NT2/D1 (cell line): ENCODE measurements around the gene PHGDH.

Experiments
- SUZ12 ChIP-seq: IDR thresholded peaks from 2 replicates; pipeline ENCODE4 v1.6.1; 2011; ENCODE audit not compliant: insufficient read length, insufficient read depth; ENCODE audit errors: extremely low read depth
- YY1 ChIP-seq: IDR thresholded peaks from 2 replicates; pipeline ENCODE4 v1.6.1; 2011; ENCODE audit not compliant: insufficient read length, insufficient read depth
- ZNF274 ChIP-seq: IDR thresholded peaks from 2 replicates; pipeline ENCODE4 v1.6.1; 2011; ENCODE audit warnings: mild to moderate bottlenecking, low read depth, low read length

GRCh38 chr1:119715542-119715941 is 3.8 kb downstream of the PHGDH start:
- TF ChIP-seq YY1 (no peak), SUZ12 (no peak), ZNF274 (no peak)
